ENCODE data around the gene ZNF217.
"Not testable (repeated sequence)": the region's sequence is repeated elsewhere in the genome, so short reads cannot be mapped to it uniquely, and the experiment has no call there.

DNA sequence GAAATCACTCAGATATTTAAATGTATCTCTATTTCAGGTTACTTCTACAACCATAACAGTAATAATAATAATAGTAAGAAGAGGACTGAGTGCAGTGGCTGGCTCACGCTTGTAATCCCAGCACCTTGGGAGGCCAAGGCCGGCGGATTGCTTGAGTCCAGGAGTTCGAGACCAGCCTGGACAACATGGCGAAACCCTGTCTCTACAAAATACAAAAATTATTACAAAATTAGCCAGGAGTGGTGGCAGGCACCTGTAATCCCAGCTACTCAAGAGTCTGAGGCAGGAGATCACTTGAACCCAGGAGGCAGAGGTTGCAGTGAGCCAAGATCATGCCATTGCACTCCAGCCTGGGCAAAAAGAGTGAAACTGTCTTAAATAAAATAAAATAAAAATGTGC is 11.8 kb upstream of the ZNF217 start:
- not testable (repeated sequence) for TF ChIP-seq CTCF (IDR thresholded peaks at IDR 0.05; ENCODE audit: low read depth, low read length, poor library complexity, severe bottlenecking); EZH2phosphoT487 (IDR thresholded peaks at IDR 0.05; ENCODE audit: borderline replicate concordance, low read length)
